Measurements from ENCODE around the gene ZNF211. TPM values are rescaled to one million over a fixed set of nuclear protein-coding genes. Genes with fewer than 3 reads are reported as not detected.

ZNF211 gene
- total and polyA plus RNA-seq, 11 donors = 5.6 to 14.4 (median 9.0) TPM

DNA sequence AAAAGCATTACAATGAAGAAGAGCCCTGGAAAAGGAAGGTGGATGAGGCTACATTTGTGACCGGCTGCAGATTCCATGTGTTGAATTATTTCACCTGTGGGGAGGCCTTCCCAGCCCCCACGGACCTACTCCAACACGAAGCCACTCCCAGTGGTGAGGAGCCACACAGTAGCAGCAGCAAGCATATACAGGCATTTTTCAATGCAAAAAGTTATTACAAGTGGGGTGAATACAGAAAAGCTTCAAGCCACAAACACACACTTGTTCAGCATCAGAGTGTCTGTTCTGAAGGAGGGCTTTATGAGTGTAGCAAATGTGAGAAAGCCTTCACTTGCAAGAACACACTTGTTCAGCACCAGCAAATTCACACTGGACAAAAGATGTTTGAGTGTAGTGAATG lies 53.8 kb downstream of the ZNF211 start:
- peaks cover 0 to 88% (median 56%) of the 10 kb centered on the region in 12 donors for H3K9me3 ChIP-seq
- WGBS, 4 donors = 98 to 100% (median 99%) methylated on average over 3 of the region's 3 CpGs
- intact Hi-C loops (cut with DNase I) = loop anchor here in 1 of 10 donors (5.0 kb wide), 1 partner anchor 69 kb away; no protein-coding TSS in a partner anchor
- H3K4me1 ChIP-seq = peaks cover 5 to 33% (median 16%) of the 10 kb centered on the region in 12 donors
- no peaks in the 10 kb centered on the region for H3K27me3 ChIP-seq
- H3K27ac ChIP-seq = no peak overlapping the region
- TF ChIP-seq, protein P1, sequence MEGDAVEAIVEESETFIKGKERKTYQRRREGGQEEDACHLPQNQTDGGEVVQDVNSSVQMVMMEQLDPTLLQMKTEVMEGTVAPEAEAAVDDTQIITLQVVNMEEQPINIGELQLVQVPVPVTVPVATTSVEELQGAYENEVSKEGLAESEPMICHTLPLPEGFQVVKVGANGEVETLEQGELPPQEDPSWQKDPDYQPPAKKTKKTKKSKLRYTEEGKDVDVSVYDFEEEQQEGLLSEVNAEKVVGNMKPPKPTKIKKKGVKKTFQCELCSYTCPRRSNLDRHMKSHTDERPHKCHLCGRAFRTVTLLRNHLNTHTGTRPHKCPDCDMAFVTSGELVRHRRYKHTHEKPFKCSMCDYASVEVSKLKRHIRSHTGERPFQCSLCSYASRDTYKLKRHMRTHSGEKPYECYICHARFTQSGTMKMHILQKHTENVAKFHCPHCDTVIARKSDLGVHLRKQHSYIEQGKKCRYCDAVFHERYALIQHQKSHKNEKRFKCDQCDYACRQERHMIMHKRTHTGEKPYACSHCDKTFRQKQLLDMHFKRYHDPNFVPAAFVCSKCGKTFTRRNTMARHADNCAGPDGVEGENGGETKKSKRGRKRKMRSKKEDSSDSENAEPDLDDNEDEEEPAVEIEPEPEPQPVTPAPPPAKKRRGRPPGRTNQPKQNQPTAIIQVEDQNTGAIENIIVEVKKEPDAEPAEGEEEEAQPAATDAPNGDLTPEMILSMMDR (IDR thresholded peaks at IDR 0.05) = no peak
- no peak for TF ChIP-seq POLR2A (IDR thresholded peaks at IDR 0.05)
- DNase-seq (no peak), ATAC-seq (no peak)
- H3K36me3 ChIP-seq = peaks cover 0 to 63% (median 25%) of the 10 kb centered on the region in 9 donors
- no peak overlapping the region for H3K4me3 ChIP-seq

DNA sequence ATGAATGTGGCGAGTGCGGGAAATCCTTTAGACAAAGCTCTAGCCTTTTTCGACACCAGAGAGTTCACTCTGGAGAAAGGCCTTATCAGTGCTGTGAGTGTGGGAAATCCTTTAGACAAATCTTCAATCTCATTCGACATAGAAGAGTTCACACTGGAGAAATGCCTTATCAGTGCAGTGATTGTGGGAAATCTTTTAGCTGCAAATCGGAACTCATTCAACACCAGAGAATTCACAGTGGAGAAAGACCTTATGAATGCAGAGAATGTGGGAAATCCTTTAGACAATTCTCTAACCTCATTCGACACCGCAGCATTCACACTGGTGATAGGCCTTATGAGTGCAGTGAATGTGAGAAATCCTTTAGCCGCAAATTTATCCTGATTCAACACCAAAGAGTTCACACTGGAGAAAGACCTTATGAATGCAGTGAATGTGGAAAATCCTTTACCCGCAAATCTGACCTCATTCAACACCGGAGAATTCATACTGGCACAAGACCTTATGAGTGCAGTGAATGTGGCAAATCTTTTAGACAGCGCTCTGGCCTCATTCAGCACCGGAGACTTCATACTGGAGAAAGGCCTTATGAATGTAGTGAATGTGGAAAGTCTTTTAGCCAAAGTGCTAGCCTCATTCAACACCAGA lies 54.5 kb downstream of the ZNF211 start:
- H3K27ac ChIP-seq = no peak overlapping the region
- H3K4me1 ChIP-seq = peaks cover 3 to 31% (median 14%) of the 10 kb centered on the region in 12 donors
- ATAC-seq (no peak), DNase-seq (no peak)
- H3K36me3 ChIP-seq = peaks cover 0 to 63% (median 25%) of the 10 kb centered on the region in 9 donors
- WGBS, 4 donors = 93 to 98% (median 98%) methylated on average over 12 of the region's 12 CpGs
- H3K27me3 ChIP-seq = no peaks in the 10 kb centered on the region
- H3K4me3 ChIP-seq = no peak overlapping the region
- intact Hi-C loops (cut with DNase I) = loop anchor here in 1 of 10 donors (5.0 kb wide), 1 partner anchor 70 kb away; no protein-coding TSS in a partner anchor
- peaks cover 0 to 95% (median 56%) of the 10 kb centered on the region in 12 donors for H3K9me3 ChIP-seq
- TF ChIP-seq POLR2A (IDR thresholded peaks at IDR 0.05) = no peak
- TF ChIP-seq, protein P1 (IDR thresholded peaks at IDR 0.05) = no peak

DNA sequence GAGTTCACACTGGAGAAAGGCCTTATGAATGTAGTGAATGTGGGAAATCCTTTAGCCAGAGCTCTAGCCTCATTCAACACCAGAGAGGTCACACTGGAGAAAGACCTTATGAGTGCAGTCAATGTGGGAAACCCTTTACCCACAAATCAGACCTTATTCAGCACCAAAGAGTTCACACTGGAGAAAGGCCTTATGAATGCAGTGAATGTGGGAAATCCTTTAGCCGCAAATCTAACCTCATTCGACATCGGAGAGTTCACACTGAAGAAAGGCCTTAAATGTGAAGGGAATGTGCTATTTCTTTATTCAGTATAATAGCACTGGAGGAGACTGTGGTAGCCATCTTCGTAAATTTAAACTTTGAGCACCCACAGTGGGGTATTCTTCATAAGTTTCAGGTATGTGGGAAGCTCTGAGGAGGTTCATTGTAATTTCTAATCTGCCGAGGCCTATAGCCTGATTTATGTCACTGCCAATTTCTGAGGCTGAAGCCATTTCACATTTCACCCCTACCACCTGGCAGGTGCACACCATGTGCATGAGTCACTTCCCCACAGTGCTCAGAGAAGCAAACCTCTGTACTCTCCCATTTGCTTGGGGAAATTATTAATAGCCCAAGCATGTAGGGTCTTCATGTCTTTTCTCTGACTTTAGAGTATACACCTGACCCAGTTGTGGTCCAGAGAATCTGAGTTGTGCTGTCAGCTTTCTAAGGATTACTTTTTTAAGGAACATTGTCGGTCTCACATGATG lies 55.2 kb downstream of the ZNF211 start:
- Histone ChIP-seq H3K36me3 (peaks cover 0 to 63% (median 25%) of the 10 kb centered on the region in 9 donors), H3K27ac (no peak overlapping the region), H3K27me3 (no peaks in the 10 kb centered on the region), H3K4me3 (no peak overlapping the region), H3K9me3 (peaks cover 0 to 100% (median 56%) of the 10 kb centered on the region in 12 donors), H3K4me1 (peaks cover 0 to 24% (median 7%) of the 10 kb centered on the region in 12 donors)
- ATAC-seq (no peak), DNase-seq (no peak)
- 94 to 98% (median 98%) methylated on average over 6 of the region's 6 CpGs for WGBS, 4 donors
- no peak for TF ChIP-seq POLR2A (IDR thresholded peaks at IDR 0.05)
- TF ChIP-seq, protein P1 (IDR thresholded peaks at IDR 0.05) = no peak
- intact Hi-C loops (cut with DNase I) = loop anchor here in 1 of 10 donors (5.0 kb wide), 1 partner anchor 71 kb away; no protein-coding TSS in a partner anchor

DNA sequence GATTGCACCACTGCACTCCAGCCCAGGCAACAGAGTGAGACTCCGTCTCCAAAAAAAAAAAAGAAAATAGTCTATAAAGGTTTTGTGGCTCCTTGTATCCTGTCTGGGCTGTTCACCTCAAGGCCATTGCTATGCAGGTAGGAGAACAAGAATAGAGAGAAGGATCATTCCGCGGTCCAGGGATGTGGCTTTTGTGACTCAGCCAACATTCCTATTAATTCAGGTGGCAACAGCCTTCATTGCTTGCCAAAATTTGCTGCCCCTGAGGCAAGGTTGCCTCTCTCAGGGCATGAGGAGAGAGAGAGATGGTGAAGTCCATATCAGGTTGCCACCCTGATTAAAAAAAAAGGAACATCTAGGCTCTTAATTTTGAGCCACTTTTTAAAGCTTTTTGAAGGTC lies 56.8 kb downstream of the ZNF211 start:
- no peak for ATAC-seq
- no peak for DNase-seq
- Histone ChIP-seq H3K27ac (no peak overlapping the region), H3K4me1 (peaks cover 0 to 12% (median 0%) of the 10 kb centered on the region in 12 donors), H3K9me3 (peaks cover 0 to 100% (median 52%) of the 10 kb centered on the region in 12 donors), H3K27me3 (no peaks in the 10 kb centered on the region), H3K36me3 (peaks cover 0 to 60% (median 25%) of the 10 kb centered on the region in 9 donors), H3K4me3 (no peak overlapping the region)
- intact Hi-C loops (cut with DNase I) = loop anchor here in 1 of 10 donors (5.0 kb wide), 1 partner anchor 72 kb away; no protein-coding TSS in a partner anchor
- TF ChIP-seq, protein P1 (IDR thresholded peaks at IDR 0.05) = no peak
- TF ChIP-seq POLR2A (IDR thresholded peaks at IDR 0.05) = no peak
- WGBS, 4 donors = 86 to 98% (median 93%) methylated on average over 3 of the region's 3 CpGs

All from heart left ventricle (tissue), 16 donors.